Heart left ventricle (tissue), 13 donors: ENCODE data around the gene SLC6A3.
"Not testable (repeated sequence)": the region's sequence is repeated elsewhere in the genome, so short reads cannot be mapped to it uniquely, and the experiment has no call there.

Source experiments
- POLR2A ChIP-seq, 2 donors: fragments of 450-650 bp; IDR thresholded peaks; one replicate each; pipeline ENCODE4 v1.6.1; 2017; ENCODE audit warnings: antibody characterized with exemption in 2 of 2, mild to moderate bottlenecking in 2 of 2, moderate library complexity in 2 of 2
- TF ChIP-seq, protein P1 (sequence below), 12 donors: fragments of 200-600 bp; sonication (generic) in 4 of 12; IDR thresholded peaks; one replicate each; pipeline versions ENCODE4 v1.5.0 to v1.8.0; 2018 to 2022; ENCODE audit warnings: antibody characterized with exemption in 12 of 12, mild to moderate bottlenecking in 5 of 12
- donor health status: ischemic (EF 13 %, LVEDD 7.1; RV severe dilation, severe dysfunction).
- donor health status: DM: no; HTN: yes; CAD: no.
- donor health status: DM: no; HTN: no; CAD: no.
- donor health status: ischemic (EF 25% LVEDD 6.9; RV normal size, moderate dysfunction).
- donor health status: ischemic (EF 25% LVEDD 5.7; RV mildly dilated, moderate dysfunction).
- donor health status: ischemic (EF 35%, LVEDD 5.7; RV mildly dilated, moderate dysfunction).
- donor health status: nonischemic (EF 11% LVEDD 7.7; RV severe dilation, severe dysfunction).
- donor health status: DM: yes; HTN: yes; CAD: no.
- donor health status: PGD.
- donor health status: ischemic (EF 29% LVEDD 5.4; RV normal size, mild dysfunction).
- donor health status: nonischemic (EF 23%, LVEDD 6.1; RV moderate dilation, normal function).

DNA sequence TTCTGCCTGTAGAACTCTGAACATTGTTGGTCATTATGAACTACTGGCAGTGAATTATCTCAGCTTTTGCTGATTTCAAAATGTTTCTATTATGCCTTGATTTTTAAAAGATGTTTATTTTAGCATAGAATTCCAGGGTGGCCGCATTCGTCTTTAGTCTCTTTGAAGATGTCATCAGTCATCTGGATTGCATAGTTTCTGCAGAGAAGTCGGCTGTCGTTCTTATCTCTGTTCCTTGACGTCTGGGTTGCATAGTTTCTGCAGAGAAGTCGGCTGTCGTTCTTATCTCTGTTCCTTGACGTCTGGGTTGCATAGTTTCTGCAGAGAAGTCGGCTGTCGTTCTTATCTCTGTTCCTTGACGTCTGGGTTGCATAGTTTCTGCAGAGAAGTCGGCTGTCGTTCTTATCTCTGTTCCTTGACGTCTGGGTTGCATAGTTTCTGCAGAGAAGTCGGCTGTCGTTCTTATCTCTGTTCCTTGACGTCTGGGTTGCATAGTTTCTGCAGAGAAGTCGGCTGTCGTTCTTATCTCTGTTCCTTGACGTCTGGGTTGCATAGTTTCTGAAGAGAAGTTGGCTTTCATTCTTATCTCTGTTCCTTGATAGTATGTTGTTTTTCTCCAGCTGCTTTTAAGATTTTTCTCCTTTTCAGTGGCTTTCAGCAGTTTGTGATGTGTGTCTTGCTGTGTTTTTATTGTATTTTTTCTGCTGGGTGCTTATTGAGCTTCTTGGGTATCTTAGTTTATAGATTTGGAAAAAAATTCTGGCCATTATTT lies 11.1 kb upstream of the SLC6A3 start:
- TF ChIP-seq, protein P1, sequence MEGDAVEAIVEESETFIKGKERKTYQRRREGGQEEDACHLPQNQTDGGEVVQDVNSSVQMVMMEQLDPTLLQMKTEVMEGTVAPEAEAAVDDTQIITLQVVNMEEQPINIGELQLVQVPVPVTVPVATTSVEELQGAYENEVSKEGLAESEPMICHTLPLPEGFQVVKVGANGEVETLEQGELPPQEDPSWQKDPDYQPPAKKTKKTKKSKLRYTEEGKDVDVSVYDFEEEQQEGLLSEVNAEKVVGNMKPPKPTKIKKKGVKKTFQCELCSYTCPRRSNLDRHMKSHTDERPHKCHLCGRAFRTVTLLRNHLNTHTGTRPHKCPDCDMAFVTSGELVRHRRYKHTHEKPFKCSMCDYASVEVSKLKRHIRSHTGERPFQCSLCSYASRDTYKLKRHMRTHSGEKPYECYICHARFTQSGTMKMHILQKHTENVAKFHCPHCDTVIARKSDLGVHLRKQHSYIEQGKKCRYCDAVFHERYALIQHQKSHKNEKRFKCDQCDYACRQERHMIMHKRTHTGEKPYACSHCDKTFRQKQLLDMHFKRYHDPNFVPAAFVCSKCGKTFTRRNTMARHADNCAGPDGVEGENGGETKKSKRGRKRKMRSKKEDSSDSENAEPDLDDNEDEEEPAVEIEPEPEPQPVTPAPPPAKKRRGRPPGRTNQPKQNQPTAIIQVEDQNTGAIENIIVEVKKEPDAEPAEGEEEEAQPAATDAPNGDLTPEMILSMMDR (IDR thresholded peaks at IDR 0.05) = not testable (repeated sequence)
- not testable (repeated sequence) for TF ChIP-seq POLR2A (IDR thresholded peaks at IDR 0.05)
